HG03469 (cell line): ENCODE data around the gene ALPP.
"Not testable (repeated sequence)": the region's sequence is repeated elsewhere in the genome, so short reads cannot be mapped to it uniquely, and the experiment has no call there.

Experiments used
- ATAC-seq: cut with Tn5 transposase; IDR thresholded peaks from one replicate; pipeline ENCODE4 v1.9.1; 2021; ENCODE audit warnings: mild to moderate bottlenecking, moderate library complexity, moderate number of reproducible peaks; ENCODE audit not compliant: unreplicated experiment

The ALPP gene

GRCh38 chr2:232419245-232420072, 40.9 kb downstream of the ALPP start:
- ATAC-seq: no peak

DNA sequence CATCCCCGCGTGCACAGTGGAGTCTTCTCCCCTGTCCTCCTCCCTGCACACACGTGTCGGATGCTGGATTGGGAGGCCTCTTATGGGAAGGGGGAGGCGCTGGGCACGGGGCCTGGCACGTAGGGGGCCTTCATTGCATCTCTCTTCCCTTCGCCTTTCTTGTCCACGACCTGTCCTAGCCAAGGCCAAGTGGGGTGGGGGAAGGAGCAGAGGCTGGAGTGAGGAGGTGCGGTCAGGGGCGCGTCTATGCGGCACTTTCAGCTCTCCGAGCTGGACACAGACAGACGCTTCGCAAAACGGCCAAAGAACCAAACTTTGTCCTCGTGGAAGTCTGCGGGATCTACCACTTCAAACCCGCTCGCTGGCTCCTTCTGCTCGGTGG, 41.5 kb downstream of the ALPP start:
- no peak for ATAC-seq

- ATAC-seq: no peak
Observed at GRCh38 chr2:232420463-232421188, 42.1 kb downstream of the ALPP start.

GRCh38 chr2:232421189-232421785, 42.7 kb downstream of the ALPP start:
- no peak for ATAC-seq

DNA sequence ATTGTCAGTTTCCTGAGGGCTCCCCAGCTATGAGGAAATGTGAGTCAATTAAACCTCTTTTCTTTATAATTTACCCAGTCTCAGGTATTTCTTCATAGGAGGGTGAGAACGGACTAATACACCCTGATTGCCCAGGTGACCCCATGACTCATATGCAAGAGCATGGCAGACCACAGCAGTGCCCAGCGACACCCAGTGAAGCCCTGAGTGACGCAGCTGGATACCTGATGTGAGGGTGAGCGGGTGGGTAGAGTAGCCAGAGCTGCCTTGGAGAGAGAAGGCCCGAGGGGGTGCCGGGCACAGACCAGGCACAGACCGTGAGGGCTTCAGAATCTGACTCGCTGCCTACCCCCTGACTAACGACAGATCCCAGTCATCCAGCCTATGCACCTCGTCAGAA, 43.5 kb downstream of the ALPP start:
- ATAC-seq: no peak

DNA sequence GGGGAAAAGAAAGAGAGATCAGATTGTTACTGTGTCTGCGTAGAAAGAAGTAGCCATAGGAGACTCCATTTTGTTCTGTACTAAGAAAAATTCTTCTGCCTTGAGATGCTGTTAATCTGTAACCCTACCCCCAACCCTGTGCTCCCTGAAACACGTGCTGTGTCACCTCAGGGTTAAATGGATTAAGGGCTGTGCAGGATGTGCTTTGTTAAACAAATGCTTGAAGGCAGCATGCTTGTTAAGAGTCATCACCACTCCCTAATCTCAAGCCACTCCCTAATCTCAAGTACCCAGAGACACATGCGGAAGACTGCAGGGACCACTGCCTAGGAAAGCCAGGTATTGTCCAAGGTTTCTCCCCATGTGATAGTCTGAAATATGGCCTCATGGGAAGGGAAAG, 44.4 kb downstream of the ALPP start:
- not testable (repeated sequence) for ATAC-seq

- not testable (repeated sequence) for ATAC-seq
Observed at GRCh38 chr2:232423407-232423806, 44.9 kb downstream of the ALPP start.

DNA sequence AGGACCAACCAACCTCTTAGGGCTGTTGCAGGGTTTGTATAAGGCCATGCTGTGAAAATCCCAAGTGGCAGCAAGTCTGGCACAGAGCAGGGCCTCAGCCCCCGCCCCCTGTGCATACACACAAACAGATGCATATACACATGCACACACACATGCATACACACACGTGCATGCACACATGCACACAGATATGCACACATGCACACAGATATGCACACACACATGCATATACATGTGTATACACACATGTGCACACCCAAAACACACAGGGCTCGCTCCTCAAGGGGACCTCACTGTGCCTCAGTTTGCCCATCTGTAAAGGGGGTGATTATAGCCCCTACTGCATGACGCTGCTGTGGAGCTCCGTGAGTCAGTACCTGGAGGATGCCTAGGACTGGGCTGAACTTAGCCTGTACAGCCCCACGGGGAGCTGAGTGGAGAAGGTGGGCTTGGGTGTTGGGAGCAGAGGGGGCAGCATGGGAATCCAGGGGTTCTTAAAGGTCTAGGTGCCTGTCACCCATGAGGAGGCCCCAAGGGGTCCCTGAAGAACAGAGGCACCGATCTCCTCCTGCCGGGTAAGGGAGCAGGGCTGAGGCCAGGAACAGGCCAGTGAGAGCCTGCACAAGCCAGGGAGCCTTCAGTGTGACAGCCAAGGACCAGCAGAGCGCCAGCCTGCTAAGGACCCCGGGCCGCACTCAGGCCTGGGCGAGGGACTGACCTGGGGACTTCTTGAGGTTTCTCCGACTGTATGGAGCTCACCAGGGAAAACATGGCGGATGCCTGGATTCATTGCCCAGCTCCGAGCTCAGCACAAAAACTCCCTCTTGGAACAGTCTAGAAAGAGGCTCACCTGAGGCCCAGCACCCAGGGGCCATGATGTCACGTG, 53.4 kb downstream of the ALPP start:
- ATAC-seq: no peak
